Measurements from ENCODE around the gene SLC16A3. TPM values are rescaled to one million over a fixed set of nuclear protein-coding genes. Genes with fewer than 3 reads are reported as not detected.

The SLC16A3 gene
- total RNA-seq, 2 donors from 2014 or later = 76.0 to 113 TPM

DNA sequence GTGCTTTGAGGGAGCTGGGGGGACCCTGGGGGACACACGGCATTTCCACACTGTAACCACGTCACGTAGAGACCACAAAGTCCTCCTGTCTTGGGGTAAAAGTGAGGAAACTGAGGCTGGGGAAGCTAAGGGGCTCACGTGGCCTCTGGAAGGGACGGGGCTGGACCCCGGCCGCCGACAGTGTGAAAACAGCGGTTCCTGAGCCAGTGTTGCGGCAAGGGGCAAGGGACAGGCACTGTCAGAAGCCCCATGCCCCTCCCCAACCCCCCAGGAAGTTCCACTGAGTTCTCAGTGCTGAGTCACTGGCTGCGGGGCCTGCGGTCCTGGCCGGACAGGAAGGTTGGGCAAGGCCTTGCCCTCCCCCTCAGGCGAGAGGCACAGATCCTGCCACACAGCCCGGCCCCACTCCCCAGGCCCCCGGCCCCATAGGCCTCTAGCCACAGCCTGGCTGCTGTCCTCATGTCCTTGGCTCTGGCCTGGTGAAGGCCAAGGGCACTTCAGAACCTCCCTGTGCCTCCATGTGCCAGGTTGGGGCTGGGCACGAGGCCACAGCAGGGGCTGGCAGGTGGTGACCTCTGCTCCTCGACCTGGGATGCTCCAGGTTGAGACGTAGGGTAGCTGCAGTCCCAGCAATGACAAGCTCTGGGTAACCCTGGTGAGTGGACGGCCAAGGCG, 11.2 kb upstream of the SLC16A3 start:
- H3K27ac ChIP-seq = peak overlapping the region; percentile 46 to 90

DNA sequence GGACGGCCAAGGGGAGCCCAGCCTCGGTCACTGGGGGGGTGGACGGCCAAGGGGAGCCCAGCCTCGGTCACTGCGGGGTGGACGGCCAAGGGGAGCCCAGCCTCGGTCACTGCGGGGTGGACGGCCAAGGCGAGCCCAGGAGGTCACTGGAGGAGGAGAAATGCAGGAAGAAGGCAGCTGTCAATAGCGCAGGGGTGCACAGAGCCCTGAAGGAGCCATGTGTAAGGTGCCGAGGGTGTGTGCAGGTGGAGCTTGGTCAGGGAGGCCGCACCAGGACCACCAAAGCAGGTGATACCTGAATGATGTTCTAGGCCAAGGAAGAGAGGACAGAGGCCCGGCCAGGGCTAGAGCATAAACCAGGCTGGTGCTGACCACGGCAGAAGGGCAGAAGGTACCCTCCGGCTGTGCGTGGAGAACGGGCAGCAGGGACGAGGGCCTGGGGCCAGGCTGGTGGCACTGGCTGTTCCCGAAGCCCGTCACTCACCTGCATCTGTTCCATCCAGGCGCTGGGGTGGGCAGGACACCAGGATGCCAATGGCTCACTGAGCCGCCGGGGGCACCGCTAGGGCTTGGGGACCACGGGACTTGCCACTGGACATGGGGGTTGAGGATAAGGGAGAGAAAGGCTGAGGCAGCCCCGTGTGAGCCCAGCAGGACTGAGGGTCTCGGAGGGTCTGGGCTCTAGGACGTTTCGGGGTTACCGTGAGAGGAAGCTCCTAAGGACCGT, 10.3 kb upstream of the SLC16A3 start:
- TF ChIP-seq CTCF (IDR thresholded peaks at IDR 0.05) = no peak
- peaks cover 23 to 36% of the 10 kb centered on the region in 2 donors for H3K4me1 ChIP-seq (ENCODE audit: control insufficient read depth in 1 of 2, low read depth in 2 of 2)
- ATAC-seq (ENCODE audit: insufficient number of reproducible peaks, low FRiP score, low read depth) (no peak), DNase-seq (ENCODE audit: low spot score) (no peak)
- H3K27ac ChIP-seq = peak overlapping the region in 1 of 2 donors; percentile 90
- H3K27me3 ChIP-seq (replicated peaks; ENCODE audit: insufficient read depth) = no peaks in the 10 kb centered on the region
- no peaks in the 10 kb centered on the region for H3K9me3 ChIP-seq
- H3K36me3 ChIP-seq = no peaks in the 10 kb centered on the region
- H3K4me3 ChIP-seq = no peak overlapping the region

More for the DNA sequence above, 11.2 kb upstream of the SLC16A3 start:
- no peaks in the 10 kb centered on the region for H3K36me3 ChIP-seq
- ATAC-seq (ENCODE audit: insufficient number of reproducible peaks, low FRiP score, low read depth) = peak; percentile 67
- TF ChIP-seq CTCF (IDR thresholded peaks at IDR 0.05) = no peak
- H3K4me3 ChIP-seq = peak overlapping the region; percentile 21
- DNase-seq (ENCODE audit: low spot score) = no peak
- H3K4me1 ChIP-seq (ENCODE audit: control insufficient read depth in 1 of 2, low read depth in 2 of 2) = peaks cover 23 to 39% of the 10 kb centered on the region in 2 donors
- H3K9me3 ChIP-seq = no peaks in the 10 kb centered on the region
- no peaks in the 10 kb centered on the region for H3K27me3 ChIP-seq (replicated peaks; ENCODE audit: insufficient read depth)

DNA sequence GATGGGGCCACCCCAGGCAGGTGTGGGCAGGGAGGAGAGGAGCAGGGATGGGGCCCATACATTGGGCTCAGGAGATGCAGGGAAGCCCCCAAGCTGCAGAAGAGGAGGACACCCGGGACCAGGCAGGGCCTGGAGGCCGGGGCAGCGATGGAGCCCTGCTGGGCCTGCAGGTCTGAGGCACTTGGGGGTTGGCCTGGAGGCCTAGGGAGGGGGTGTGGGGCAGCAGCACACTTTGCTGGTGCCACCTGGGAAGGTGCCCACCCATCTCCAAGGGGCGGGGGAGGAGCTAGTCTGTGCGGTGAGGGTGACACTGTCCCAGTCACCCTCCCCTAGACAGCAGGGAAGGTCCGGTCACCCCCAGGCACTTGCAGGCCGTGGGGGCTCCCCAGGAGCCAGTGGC, 9.8 kb upstream of the SLC16A3 start:
- TF ChIP-seq CTCF (IDR thresholded peaks at IDR 0.05) = no peak
- no peak overlapping the region for H3K27ac ChIP-seq
- H3K36me3 ChIP-seq = no peaks in the 10 kb centered on the region
- no peaks in the 10 kb centered on the region for H3K9me3 ChIP-seq
- H3K27me3 ChIP-seq (replicated peaks; ENCODE audit: insufficient read depth) = no peaks in the 10 kb centered on the region
- H3K4me1 ChIP-seq (ENCODE audit: control insufficient read depth in 1 of 2, low read depth in 2 of 2) = peaks cover 23 to 34% of the 10 kb centered on the region in 2 donors
- H3K4me3 ChIP-seq = no peak overlapping the region
- DNase-seq (ENCODE audit: low spot score) = no peak
- no peak for ATAC-seq (ENCODE audit: insufficient number of reproducible peaks, low FRiP score, low read depth)

DNA sequence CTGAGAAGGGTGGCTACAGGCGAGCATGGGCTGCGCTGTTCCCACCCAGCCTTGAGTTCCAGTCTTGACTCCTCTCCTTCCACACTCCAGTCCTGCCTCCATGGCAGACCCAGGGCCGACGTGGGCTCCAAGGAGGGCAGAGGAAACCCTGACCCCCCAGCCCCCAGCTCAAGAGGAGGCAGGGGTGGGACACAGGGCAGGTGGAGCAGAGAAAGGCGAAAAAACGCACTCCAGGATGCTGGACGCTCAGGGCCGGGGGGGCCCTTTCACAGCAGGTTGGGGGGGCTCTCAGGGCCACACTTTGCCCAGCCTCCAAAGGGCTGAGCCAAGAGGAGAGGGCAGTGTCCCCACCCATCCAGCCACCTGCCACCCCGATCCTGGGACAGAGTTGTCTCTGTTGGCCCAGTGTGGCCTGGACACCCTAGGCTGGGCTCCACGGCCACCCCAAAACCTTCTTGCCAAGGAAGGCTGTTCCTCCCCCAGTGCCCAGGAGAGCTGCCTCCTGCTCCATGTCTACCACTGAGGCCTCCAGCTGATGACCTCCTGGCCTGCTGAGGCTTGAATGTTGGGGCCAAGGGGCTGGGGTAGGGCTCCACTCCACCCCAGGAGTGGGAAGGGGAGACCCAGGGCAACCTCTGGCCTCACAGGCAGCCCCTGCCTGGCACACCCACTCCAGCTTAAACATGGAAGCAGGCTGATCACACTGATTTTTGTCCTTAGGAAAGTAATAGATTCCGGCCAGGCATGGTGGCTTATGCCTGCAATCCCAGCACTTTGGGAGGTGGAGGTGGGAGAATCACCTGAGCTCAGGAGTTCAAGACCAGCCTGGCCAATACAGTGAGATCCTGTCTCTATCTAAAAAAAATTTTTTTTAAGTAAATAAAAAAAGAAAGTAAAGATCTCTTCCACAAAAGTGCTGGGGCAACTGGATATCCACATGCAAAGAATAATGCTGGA, 8.8 kb upstream of the SLC16A3 start:
- Histone ChIP-seq H3K4me1 (ENCODE audit: control insufficient read depth in 1 of 2, low read depth in 2 of 2) (peaks cover 23 to 34% of the 10 kb centered on the region in 2 donors), H3K36me3 (no peaks in the 10 kb centered on the region), H3K9me3 (no peaks in the 10 kb centered on the region), H3K27ac (no peak overlapping the region), H3K4me3 (no peak overlapping the region), H3K27me3 (replicated peaks; ENCODE audit: insufficient read depth) (no peaks in the 10 kb centered on the region)
- DNase-seq (ENCODE audit: low spot score) (no peak), ATAC-seq (ENCODE audit: insufficient number of reproducible peaks, low FRiP score, low read depth) (no peak)
- no peak for TF ChIP-seq CTCF (IDR thresholded peaks at IDR 0.05)

All from thoracic aorta (tissue), 2 donors.